Smooth muscle cell (in vitro differentiated cells): Measurements from ENCODE around the gene SHOC2. TPM values are rescaled to one million over a fixed set of nuclear protein-coding genes. Genes with fewer than 3 reads are reported as not detected.

ENCODE experiments used
- DNase-seq: peaks from one replicate; lab custom pipeline; 2025; ENCODE audit not compliant: unreplicated experiment; lab: John Stamatoyannopoulos, UW
- H2AFZ ChIP-seq: fragments of 200-600 bp; sonication (generic); 2 replicates; pipeline ENCODE4 v1.6.0; 2016; ENCODE audit warnings: antibody characterized with exemption, low read depth, mild to moderate bottlenecking
- H3F3A ChIP-seq: fragments of 200-600 bp; sonication (generic); 2 replicates; pipeline ENCODE4 v1.6.0; 2017; ENCODE audit warnings: antibody characterized with exemption, low read depth
- H3K27ac ChIP-seq: fragments of 200-600 bp; sonication (generic); 2 replicates; pipeline ENCODE4 v1.5.1; 2016; ENCODE audit warnings: low read depth, mild to moderate bottlenecking
- H3K27me3 ChIP-seq: fragments of 200-600 bp; sonication (generic); 2 replicates; pipeline ENCODE4 v1.6.1; 2016; ENCODE audit warnings: low read depth, mild to moderate bottlenecking
- H3K36me3 ChIP-seq: fragments of 200-600 bp; sonication (generic); 2 replicates; pipeline ENCODE4 v1.5.1; 2016; ENCODE audit warnings: low read depth
- H3K4me1 ChIP-seq: fragments of 200-600 bp; sonication (generic); 2 replicates; pipeline ENCODE4 v1.5.1; 2016; ENCODE audit warnings: low read depth
- H3K4me2 ChIP-seq: fragments of 200-600 bp; sonication (generic); 2 replicates; pipeline ENCODE4 v1.6.0; 2016; ENCODE audit warnings: mild to moderate bottlenecking
- H3K4me3 ChIP-seq: fragments of 200-600 bp; sonication (generic); 2 replicates; pipeline ENCODE4 v1.5.1; 2016; ENCODE audit warnings: mild to moderate bottlenecking
- H3K79me2 ChIP-seq: fragments of 200-600 bp; sonication (generic); 2 replicates; pipeline ENCODE4 v1.6.0; 2016; ENCODE audit warnings: low read depth, mild to moderate bottlenecking
- H3K9ac ChIP-seq: fragments of 200-600 bp; sonication (generic); 2 replicates; pipeline ENCODE4 v1.6.0; 2016; ENCODE audit warnings: low read depth
- H3K9me3 ChIP-seq: fragments of 200-600 bp; sonication (generic); replicated peaks from 2 replicates; pipeline ENCODE4 v1.5.1; 2016; ENCODE audit warnings: low read depth
- H4K20me1 ChIP-seq: fragments of 200-600 bp; sonication (generic); 2 replicates; pipeline ENCODE4 v1.6.0; 2016; ENCODE audit warnings: low read depth
- WGBS: methylation state at CpG from one replicate; pipeline ENCODE4 v1.1.7; 2016; ENCODE audit warnings: low lambda C conversion rate; 5-methylcytosine and 5-hydroxymethylcytosine counted together
- polyA plus RNA-seq: library from polyadenylated mRNA; unstranded; fragments of >200 nt; fragmentation: Nextera tagmentation; extraction: Ambion mirVana; gene quantifications from 2 replicates; pipeline ENCODE4 v1.2.1, GENCODE V29; 2016
- total RNA-seq: library from RNA; depleted of rRNA; stranded (reverse); fragments of >200 nt; gene quantifications from 2 replicates; pipeline ENCODE4 v1.2.3, GENCODE V29; 2014
- TF ChIP-seq, protein P1 (sequence below): fragments of 200-600 bp; sonication (generic); IDR thresholded peaks from 2 replicates; pipeline ENCODE4 v1.5.1; 2017; ENCODE audit warnings: borderline replicate concordance, mild to moderate bottlenecking, antibody characterized with exemption; ENCODE audit not compliant: insufficient read depth, poor library complexity, severe bottlenecking

The SHOC2 gene
- total and polyA plus RNA-seq, 2 experiments from 2014 or later = 19.3 to 45.1 TPM

DNA sequence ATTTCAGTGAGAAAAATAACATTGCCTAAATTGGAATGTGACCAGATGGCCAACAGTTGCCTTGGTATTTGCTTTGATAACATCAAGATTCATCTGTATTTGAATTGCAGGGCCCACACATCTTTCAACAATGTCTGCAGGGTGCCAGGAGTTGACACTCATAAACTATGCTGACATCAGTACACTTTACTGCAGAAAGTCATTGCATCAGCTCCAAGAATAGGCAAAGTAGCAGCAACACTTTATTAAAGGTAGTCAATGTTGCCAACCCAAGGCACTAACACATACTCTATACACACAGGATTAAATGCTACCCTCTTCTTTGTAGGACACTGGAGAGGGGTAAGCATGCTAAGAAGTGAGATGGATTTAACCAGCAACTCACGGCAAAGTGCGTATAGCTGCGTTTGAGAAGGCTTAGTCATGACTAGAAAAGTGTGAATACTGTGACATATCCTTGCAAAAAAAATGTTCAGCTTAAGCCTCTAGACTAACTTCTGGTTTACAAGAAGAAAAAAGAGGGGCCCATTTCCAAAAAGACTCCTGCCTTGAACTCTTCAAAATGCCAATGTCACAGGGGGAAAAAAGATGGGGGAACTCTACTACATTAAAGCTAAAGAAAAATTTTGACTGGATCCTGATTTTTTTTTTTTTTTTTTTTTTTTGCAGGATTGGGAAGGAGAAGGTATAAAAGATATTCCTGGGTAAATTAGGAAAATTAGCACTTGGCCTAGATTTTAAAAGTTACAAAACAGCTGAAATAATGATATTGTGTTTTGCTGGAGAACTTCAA lies 2.7 kb upstream of the SHOC2 start:
- peak overlapping the region; percentile 86 for H3K4me2 ChIP-seq

DNA sequence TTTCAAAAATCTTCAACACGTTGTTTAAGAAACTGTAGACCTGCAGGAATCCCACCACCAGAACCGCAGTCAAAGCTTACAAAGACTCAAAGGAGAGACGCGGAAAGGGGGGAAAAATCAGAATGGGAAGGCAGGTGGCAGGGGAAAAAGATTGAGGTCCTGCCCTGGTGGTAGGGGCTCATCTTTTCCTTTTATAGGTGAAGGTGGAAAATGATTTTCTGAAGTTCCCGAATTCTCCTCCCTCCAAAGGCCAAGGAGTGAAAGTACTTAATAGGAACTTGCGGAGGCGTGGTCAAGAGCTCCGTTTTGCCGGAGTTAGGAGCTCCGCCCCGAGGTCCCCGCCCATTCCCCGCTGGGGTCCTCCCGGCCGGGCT lies 1.1 kb upstream of the SHOC2 start:
- TF ChIP-seq, protein P1, sequence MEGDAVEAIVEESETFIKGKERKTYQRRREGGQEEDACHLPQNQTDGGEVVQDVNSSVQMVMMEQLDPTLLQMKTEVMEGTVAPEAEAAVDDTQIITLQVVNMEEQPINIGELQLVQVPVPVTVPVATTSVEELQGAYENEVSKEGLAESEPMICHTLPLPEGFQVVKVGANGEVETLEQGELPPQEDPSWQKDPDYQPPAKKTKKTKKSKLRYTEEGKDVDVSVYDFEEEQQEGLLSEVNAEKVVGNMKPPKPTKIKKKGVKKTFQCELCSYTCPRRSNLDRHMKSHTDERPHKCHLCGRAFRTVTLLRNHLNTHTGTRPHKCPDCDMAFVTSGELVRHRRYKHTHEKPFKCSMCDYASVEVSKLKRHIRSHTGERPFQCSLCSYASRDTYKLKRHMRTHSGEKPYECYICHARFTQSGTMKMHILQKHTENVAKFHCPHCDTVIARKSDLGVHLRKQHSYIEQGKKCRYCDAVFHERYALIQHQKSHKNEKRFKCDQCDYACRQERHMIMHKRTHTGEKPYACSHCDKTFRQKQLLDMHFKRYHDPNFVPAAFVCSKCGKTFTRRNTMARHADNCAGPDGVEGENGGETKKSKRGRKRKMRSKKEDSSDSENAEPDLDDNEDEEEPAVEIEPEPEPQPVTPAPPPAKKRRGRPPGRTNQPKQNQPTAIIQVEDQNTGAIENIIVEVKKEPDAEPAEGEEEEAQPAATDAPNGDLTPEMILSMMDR = no peak

More for the DNA sequence above, 2.7 kb upstream of the SHOC2 start:
- Histone ChIP-seq H2AFZ (no peak overlapping the region), H3K4me1 (peaks cover 27% of the 10 kb centered on the region), H3K27ac (peak overlapping the region; percentile 99), H3K4me3 (no peak overlapping the region), H3K27me3 (no peaks in the 10 kb centered on the region), H3K36me3 (no peaks in the 10 kb centered on the region), H4K20me1 (peaks cover 19% of the 10 kb centered on the region), H3F3A (peaks cover 8% of the 10 kb centered on the region), H3K79me2 (peaks cover 25% of the 10 kb centered on the region), H3K9me3 (no peaks in the 10 kb centered on the region), H3K9ac (no peak overlapping the region)
- 27% methylated on average over 3 of the region's 3 CpGs for WGBS
- TF ChIP-seq, protein P1 = no peak
- no peak for DNase-seq

DNA sequence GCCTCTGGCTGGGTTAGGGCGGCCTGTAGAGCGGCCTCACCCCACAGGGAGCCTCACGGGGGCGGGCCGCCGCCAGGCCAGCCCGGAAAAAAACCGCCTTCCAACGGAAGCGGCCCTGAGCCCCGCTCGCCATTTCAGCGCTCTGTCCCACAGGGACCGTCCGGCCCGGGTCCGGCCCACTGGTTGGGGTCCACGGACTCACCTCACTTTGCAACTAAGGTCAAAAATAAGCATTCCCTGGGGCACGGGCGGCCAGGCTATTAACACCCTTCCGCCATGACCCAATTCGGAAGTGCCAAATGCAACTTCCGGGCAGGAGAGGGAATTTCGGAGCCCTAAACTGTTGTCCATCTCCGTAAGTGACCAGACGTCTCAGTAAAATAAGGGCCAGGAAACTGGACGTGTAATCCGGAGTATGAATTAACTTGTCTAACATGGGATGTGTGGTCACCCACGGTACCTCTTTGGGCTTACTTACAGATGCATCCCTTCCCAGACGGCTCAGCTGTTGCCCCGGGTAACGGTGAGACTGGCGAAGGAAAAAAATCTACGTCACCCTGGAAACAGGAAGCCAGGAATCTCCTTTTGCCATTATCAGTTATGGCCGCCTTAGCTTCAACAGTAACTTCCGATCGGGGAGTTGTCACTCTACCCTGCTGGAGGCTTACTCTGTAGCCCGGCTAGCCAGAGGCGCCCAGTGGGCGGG lies 608 bp upstream of the SHOC2 start, which contains the start of gene BBIP1:
Gene BBIP1 (minus strand): TSS at position 538 of the 706 bp plus-strand sequence. CDS start 1,023 bp downstream, outside the sequence.
- Histone ChIP-seq H2AFZ (peak within 1 kb of the TSS; percentile 73), H3K4me1 (peaks cover 28% of the 10 kb centered on the region), H3K4me3 (peak within 1 kb of the TSS; percentile 81), H3K36me3 (no peaks in the 10 kb centered on the region), H4K20me1 (peaks cover 39% of the 10 kb centered on the region), H3K27me3 (no peaks in the 10 kb centered on the region), H3K79me2 (peaks cover 46% of the 10 kb centered on the region), H3K9me3 (no peaks in the 10 kb centered on the region), H3K4me2 (peak within 1 kb of the TSS; percentile 95), H3K27ac (peak within 1 kb of the TSS; percentile 99), H3K9ac (peak within 1 kb of the TSS; percentile 99), H3F3A (peaks cover 8% of the 10 kb centered on the region)
- TF ChIP-seq, protein P1 = no peak
- DNase-seq = peak; percentile 89
- WGBS = under 1% methylated on average over 35 of the region's 40 CpGs

More for the DNA sequence above, 1.1 kb upstream of the SHOC2 start:
- H3F3A ChIP-seq = peaks cover 8% of the 10 kb centered on the region
- peaks cover 40% of the 10 kb centered on the region for H3K79me2 ChIP-seq
- H3K9me3 ChIP-seq = no peaks in the 10 kb centered on the region
- H3K4me3 ChIP-seq = peak overlapping the region; percentile 70
- WGBS = 2% methylated on average over 9 of the region's 15 CpGs
- H3K9ac ChIP-seq = peak overlapping the region; percentile 99
- no peaks in the 10 kb centered on the region for H3K27me3 ChIP-seq
- H3K27ac ChIP-seq = peak overlapping the region; percentile 99
- peak overlapping the region; percentile 57 for H2AFZ ChIP-seq
- peaks cover 25% of the 10 kb centered on the region for H3K4me1 ChIP-seq
- no peak for DNase-seq
- no peaks in the 10 kb centered on the region for H3K36me3 ChIP-seq
- peaks cover 34% of the 10 kb centered on the region for H4K20me1 ChIP-seq
- H3K4me2 ChIP-seq = peak overlapping the region; percentile 86
